ENCODE measurements around the gene SPATA32. TPM values are rescaled to one million over a fixed set of nuclear protein-coding genes. Genes with fewer than 3 reads are reported as not detected.
A peak's percentile ranks its signal among the peaks of the same experiment; 100 is the strongest.
"Not testable (repeated sequence)": the region's sequence is repeated elsewhere in the genome, so short reads cannot be mapped to it uniquely, and the experiment has no call there.

The SPATA32 gene, protein sequence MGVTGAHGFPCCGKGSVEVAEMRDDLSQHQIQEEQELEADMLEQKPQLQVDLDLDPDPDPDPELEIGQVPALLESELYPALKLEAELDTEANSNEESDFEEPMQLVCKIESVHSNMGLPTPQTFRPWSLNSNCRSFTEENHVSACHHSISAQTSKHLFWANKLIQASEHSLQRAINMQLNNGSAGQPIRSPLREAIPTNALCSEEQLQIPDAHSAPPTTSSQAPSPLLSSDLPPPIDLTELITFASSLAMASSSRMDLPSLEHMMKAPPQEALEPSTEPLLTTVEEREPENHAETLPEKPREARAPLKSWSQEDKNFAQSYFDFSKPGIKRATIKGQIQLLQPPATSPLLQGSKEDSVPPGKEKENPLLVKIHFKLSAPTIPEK
- not detected for polyA plus RNA-seq (2013, experiment 1 of 2; ENCODE audit: insufficient read length)
- polyA plus RNA-seq (2013, experiment 2 of 2; ENCODE audit: insufficient read length), result not detected

- DNase-seq, result peak; percentile 25
These were observed at the start of gene SPATA32 for GRCh38 chr17:45261577-45262515. TSS of gene SPATA32 (minus strand) at chr17:45262094. CDS start at chr17:45262016, 78 bp downstream.

GRCh38 chr17:45311401-45311759, 49.5 kb upstream of the SPATA32 start:
- DNase-seq, result no peak

DNA sequence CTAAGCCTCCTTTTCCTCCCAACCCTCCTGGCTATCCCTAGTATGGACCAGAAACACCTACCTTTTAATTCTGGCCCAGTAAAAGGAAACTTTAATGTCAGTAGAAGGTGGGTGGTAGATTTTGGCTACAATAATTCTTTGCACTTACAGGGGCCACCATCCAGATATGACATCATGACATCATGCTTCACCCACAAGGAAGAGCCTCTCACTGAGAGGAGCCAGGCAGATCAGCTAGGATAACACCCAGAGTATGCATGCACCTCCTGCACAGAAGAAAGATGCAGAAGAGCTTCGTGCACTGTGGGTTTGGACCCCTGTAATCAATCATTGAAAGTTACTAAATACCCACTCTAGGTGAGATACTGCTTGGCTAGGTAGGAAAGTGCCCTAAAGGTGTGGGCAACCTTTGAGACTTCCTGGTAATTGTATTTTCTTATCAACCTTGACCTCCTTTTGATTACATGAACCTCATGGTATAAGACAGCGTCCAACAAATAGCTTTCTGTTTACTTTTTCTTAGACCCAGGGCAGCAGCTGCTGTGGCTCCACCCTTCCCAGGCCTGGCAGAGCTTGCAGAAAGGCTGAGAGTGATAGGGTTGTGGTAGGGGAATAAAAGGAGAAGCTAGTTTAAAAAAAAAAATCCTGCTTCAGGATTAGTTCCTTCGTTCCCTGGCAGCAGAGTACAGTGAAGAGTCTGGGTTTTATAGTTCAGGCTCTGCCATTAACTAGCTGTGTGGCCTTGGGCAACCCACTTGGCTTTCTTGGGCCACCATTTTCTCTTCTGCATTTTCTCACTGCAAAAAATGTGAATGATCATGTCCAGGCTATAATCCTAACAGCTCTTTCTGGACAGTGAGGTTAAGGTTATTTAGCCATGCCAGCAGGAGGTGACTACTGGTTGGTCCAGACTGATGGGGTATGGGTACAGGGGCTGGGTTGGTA, 48.8 kb upstream of the SPATA32 start:
- no peak for DNase-seq

- no peak for DNase-seq
These were observed 47.5 kb upstream of the SPATA32 start for GRCh38 chr17:45309400-45309799.

GRCh38 chr17:45308840-45309239, 46.9 kb upstream of the SPATA32 start:
- no peak for DNase-seq

DNA sequence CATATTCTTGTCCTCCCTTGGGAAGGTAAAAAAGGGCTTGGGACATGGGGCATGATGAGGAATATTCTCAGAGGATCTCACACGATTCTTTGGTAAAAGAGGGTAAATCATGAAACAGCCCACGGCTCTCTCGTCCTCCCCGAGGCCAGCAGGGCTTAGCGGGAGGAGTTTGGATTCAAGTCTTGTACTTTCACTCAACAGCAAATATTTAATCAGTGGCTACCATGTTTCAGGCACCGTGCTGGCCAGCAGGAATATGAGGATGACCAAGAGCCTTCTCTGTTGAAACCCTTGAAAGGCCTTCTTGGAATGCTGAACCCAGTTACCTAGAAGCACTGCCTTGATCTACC, 46.1 kb upstream of the SPATA32 start:
- no peak for DNase-seq

DNA sequence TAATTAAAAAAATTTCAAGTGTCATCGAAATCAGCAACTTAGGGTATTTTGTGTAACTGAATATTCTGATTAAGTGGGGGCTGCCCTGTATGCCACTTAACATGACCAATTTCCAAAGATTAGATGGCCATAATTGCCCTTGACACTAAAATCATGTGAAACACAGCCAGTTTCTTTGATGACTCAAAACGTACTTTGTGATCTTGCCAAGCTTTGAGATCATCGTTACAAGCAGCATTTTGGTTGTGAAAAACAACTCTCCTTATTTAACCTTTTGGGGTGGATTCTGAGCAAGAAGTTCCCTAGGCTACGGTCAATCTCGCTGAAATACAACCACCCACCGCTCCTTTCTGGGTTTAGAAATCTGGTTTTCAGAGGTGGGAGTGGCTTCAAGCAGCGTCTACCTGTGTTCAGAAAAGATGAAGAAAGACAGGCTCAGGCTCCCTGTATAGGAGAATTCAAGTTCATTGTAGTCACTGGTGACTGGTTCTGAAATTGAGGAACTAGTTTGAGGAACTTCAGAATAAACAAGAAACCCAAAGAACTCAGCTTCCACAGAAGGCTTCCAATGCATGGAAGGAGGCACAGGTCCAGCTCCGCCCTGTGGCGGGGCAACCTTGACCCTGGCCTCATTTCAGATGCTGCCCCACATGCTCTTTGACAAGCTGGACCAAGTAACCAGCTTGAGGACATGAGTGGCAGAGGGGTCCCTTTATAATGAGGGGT, 45.6 kb upstream of the SPATA32 start:
- DNase-seq, result peak; percentile 75

DNA sequence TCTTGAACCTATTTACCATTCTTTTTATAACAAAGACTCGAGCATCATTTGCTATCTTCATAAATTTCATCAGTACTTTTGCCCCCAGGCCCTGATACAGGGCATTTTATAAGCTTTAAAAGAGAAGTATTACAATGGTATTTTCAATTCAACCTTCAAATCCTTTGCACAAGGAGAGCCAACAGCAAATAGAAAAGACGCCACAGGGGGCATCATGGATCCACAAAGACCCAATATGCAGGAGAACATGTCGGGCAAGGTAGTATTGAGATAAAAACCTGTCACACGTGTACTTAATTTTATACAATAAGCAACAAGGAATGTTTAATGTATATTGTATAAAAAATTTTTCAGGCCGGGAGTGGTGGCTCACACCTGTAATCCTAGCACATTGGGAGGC, 44.7 kb upstream of the SPATA32 start:
- no peak for DNase-seq

DNA sequence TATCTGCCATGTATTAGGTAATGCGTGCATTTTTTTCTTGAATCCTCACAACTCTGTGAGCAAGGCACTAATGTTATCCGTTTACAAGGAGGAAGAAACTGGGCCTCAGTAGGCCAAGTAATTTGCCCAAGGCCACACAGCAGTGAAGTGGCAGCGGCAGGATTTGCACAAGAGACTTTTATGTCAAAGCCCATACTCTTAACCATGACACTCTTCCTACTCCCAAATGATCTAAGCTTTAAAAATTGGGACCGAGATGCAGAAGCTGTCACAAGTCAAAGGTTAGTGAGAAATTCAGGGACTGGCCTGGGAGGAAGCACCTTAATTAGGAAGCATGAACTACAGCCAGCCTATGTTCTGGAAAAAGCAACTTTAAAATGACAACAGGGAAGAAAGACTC, 44.2 kb upstream of the SPATA32 start:
- DNase-seq, result no peak

- DNase-seq, result peak; percentile 60
These were observed 43.7 kb upstream of the SPATA32 start for GRCh38 chr17:45305530-45306087.

DNA sequence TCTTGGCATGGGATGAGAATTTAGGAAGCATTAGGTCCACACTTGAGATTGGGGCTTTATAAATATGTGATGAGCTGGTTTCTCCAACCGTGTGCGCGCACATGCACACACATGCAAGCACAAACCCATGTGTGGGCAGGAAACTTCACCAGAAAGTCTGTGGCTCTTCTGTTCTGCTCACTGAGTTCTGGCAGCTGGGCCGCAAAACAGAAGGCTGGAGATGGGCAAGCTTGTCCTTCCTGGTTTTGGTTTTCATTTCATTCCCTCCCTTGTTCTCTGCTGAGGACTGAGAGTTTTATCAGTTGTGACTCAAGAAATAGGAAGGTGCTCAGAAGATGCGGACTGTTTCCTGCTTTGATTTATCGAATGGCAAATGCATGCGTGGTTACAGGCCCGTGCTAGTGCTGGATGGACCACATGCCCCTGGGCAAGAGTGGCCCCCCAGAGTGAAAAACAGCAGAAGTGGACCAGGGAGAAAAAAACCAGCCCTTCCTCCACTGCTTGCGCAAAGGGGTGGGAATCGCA, 40.8 kb upstream of the SPATA32 start:
- peak; percentile 76 for DNase-seq

DNA sequence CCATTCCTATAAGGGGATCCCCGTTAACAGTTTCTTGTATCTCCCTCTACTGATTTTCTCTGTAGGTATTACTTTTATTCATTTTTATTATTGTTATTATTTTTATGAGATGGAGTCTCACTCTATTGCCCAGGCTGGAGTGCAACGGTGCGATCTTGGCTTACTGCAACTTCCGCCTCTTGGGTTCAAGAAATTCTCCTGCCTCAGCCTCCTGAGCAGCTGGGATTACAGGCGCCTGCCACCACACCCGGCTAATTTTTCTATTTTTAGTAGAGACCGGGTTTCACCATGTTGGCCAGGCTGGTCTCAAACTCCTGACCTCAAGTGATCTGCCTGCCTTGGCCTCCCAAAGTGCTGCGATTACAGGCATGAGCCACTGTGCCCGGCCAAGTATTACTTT, 40.3 kb upstream of the SPATA32 start:
- not testable (repeated sequence) for DNase-seq

DNA sequence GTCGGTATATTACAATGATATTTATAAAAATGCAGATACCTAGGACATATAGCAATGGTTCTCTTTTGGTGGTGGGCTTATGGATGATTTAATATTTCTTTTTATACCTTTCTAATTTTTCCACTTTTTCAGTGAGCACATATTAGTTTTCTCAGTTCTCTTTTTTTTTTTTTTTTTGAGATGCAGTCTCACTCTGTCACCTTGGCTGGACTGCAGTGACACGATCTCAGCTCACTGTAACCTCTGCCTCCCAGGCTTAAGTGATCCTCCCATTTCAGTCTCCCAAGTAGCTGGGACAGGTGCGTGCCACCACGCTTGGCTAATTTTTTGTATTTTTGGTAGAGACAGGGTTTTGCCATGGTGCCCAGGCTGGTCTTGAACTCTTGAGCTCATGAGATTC, 39.8 kb upstream of the SPATA32 start:
- DNase-seq, result no peak

GRCh38 chr17:45300060-45300751, 38.3 kb upstream of the SPATA32 start:
- no peak for DNase-seq

- DNase-seq, result no peak
These were observed 37.5 kb upstream of the SPATA32 start for GRCh38 chr17:45299361-45299760.

DNA sequence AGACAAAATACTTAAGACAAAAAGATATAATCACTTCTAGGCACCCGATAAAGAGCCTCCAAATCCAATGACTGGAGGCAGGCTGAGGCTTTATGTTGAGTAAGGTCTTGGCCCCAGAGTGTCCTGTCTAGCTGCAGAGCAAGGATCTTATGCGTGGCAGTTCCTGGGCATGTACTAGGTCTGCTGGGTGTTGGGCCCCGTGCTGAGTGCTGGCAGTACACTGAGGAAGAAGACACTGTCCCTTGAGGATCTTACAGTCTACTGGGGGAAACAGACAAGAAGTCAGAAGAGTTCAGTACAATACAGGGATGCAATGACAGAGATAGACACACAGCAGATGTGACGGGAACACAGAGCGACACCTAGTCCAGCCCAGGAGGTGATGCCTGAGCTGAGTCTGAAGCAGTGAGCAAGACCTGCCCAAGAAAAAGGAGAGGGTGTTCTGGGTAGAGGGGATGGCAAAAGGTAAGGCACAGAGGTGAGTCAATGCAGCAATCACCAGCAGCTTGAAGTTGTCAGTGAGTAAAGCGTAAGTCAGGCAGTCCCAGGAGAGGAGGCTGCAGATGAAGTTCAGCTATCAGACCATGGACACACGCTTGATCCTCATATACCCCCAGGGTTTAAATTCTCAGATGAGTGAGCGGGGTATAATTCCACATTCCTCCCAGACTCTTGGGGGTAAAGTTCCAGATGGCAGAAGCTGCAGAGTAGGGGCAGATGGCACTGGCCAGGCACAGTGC, 36.8 kb upstream of the SPATA32 start:
- peak; percentile 63 for DNase-seq

DNA sequence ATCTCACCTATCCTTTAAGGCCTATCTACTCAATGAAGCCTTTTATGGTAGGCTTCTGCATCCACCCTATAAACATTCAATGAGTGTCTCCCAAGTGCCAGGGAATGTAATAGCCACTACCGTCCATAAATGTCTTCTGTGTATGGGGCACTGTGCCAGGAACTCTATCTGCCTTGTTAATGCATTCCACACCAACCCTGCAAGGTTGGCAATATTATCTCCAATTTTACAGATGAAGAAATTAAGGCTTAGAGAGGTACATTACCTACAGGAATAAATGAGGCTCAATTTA, 34.9 kb upstream of the SPATA32 start:
- no peak for DNase-seq

DNA sequence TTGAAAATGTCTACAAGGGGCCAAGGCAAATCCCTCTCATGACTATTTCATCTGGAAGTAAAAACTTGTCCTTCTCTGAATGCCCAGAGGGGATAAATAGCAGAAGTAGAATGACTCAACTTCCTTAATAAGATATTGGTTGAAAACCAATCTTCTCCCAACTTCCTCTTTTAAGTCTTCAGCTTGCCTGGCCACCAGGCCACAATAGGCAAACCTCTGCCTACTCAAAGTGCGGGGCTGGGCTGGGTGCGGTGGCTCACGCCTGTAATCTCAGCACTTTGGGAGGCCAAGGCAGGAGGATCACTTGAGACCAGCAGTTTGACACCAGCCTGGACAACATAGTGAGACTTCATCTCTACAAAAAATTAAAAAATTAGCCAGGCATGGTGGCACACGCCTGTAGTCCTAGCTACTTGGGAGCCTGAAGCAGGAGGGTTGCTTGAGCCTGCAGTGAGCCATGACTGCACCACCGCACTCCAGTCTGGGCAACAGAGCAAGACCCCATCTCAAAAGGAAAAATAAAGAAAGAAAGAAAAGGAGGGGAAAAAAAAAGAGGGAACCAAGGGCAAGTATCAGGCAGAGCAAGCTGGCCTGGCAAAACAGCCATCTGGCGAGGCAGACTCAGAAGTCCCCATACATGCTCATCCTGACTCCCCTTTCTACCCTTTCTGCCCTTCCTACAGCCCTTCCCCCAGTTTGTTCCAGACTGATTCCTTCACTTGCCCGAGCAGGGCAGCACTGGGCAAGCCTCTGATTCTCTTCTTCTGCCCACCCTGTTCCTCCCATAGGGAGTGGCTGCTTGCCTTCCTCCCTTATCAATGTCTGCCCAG, 34.3 kb upstream of the SPATA32 start:
- peak; percentile 77 for DNase-seq

DNA sequence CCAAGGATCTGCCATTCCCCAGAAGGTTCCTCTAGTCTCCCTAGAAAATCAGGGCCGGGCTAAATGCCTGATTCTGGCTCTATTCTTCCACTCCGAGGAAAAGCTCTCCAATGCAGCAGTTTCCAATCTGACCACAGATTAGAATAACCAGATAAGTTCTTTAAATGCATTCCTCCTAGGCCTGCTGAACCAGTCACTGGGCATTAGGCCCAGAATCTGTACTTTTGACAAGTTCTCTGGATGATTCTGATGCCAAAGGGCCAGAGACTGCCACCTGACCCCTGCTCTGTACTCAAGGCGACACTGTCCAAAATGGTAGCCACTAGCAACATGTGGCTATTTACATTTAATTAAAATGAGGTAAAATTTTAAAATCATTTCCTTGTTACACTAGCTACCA, 32.6 kb upstream of the SPATA32 start:
- peak; percentile 81 for DNase-seq
